ENCODE data around the gene GPR62. TPM values are rescaled to one million over a fixed set of nuclear protein-coding genes. Genes with fewer than 3 reads are reported as not detected.

GPR62 gene
- total and polyA plus RNA-seq, 2 donors = 0.32 TPM; not detected in 1

GRCh38 chr3:51955893-51956770 lies 951 bp downstream of the GPR62 start:
- Histone ChIP-seq H3K36me3 (ENCODE audit: insufficient read depth) (no peaks in the 10 kb centered on the region), H3K27ac (ENCODE audit: low read depth) (peak overlapping the region; percentile 61), H3K4me1 (ENCODE audit: insufficient read depth) (no peaks in the 10 kb centered on the region), H3K4me3 (ENCODE audit: low read depth, low read length) (peak overlapping the region; percentile 27)
- no peak for DNase-seq (ENCODE audit: extremely low spot score)
- 3% methylated on average over 97 of the region's 97 CpGs for WGBS

DNA sequence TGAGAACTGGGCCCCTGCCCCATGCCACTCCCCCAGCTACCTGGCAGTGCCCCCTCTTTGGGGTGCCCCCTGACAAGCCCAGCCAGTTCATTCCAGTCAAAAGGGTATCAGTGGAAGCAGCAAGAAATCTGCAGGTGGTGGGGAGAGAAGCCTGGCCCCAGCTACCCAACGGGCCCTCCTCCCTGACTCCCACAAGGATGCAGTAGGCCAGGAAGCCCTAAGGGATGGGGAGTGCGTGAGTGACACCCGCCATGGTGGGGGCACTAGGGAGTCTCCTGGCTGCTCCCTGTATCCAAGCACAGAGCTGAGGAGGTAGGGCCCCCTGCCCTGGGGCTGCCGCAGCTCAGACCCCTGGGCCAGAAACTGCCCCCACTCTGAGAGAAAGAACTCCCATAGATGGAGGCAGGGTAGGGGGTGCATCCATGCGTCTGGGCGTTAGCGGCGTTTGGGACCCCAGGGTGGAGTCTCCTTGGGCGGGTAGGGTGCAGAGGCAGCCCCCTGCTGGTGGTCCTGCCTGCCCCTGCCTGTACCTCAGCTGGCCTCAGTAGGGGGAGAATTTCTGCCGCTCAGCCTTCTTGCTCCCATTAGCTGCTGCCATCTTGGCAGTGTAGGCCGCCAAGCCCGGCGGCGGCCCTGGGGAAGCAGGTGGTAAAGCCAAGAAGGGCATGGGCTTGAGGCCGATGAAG lies 2.5 kb downstream of the GPR62 start:
- Histone ChIP-seq H3K4me3 (ENCODE audit: low read depth, low read length) (no peak overlapping the region), H3K27ac (ENCODE audit: low read depth) (no peak overlapping the region), H3K36me3 (ENCODE audit: insufficient read depth) (no peaks in the 10 kb centered on the region), H3K4me1 (ENCODE audit: insufficient read depth) (no peaks in the 10 kb centered on the region)
- WGBS = 92% methylated on average over 15 of the region's 15 CpGs
- no peak for DNase-seq (ENCODE audit: extremely low spot score)

DNA sequence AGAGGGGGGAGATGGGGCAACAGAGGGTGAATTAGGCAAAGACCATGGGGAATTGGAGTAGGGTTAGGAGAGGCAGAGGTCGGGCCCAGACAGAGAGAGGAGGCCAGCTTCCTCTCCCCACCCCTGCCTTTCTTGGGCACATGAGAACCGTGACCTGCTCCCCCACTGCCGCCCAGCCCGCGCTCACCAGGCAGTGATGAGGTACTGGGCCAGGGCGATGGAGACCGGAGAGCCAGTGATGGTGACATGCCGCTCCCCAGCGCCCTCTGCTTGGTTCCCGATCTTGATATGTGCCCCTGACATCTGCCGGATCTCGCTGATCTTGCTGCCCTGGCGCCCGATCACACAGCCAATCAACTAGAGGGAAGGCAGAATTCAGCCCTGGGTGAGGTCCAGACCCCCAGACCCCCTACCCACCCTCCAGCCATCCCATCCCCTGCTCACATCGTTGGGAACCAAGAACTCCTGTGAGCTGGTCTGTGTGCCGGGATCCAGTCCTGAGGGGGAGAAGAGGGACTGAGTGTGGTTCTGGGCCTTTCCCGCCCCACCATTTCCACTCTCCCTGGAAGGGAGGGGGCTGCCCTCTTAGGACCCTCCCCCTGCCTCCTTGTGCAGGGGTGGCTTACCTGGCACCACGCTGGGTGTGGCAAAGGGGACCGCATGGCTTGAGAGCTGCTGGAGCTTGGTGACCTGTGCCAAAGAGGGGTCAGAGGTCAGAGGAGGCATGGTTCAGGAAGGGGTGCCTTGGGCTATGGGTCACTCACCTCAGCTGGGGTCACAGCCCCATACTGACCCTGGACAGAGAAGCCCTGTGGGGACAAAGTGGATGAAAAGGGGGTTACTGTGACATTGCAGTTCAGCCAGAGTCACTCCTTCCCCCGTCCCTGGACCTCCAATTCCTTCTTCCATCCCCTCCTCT lies 3.7 kb downstream of the GPR62 start:
- 92% methylated on average over 20 of the region's 20 CpGs for WGBS
- no peak for DNase-seq (ENCODE audit: extremely low spot score)

GRCh38 chr3:51959651-51960050 lies 4.5 kb downstream of the GPR62 start:
- 97% methylated on average over 7 of the region's 7 CpGs for WGBS
- Histone ChIP-seq H3K4me3 (ENCODE audit: low read depth, low read length) (no peak overlapping the region), H3K27ac (ENCODE audit: low read depth) (no peak overlapping the region), H3K4me1 (ENCODE audit: insufficient read depth) (no peaks in the 10 kb centered on the region), H3K36me3 (ENCODE audit: insufficient read depth) (no peaks in the 10 kb centered on the region)
- DNase-seq (ENCODE audit: extremely low spot score) = no peak

More for the DNA sequence above, 3.7 kb downstream of the GPR62 start:
- Histone ChIP-seq H3K27ac (ENCODE audit: low read depth) (no peak overlapping the region), H3K36me3 (ENCODE audit: insufficient read depth) (no peaks in the 10 kb centered on the region), H3K4me1 (ENCODE audit: insufficient read depth) (no peaks in the 10 kb centered on the region), H3K4me3 (ENCODE audit: low read depth, low read length) (no peak overlapping the region)

DNA sequence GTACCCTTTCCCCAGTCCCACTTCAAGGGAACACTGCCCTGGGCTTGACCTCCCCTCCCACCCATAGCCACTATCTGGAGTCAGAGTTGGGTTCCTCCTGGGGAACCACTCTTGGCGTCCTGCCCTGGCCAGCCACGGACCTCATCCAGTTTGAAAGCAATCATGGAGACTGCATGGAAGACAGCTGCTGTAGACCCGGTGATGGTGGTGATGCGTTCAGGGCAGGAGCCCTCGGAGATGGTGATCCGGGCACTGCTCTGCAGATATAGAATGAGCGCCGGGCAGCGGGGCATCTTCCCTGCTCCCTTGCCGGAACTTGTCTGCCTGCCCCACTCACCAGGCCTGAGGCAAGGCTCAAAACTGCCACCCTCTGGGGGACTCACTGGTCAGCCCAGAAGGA lies 5.2 kb downstream of the GPR62 start:
- DNase-seq (ENCODE audit: extremely low spot score) = no peak

GRCh38 chr3:51961011-51961410 lies 5.8 kb downstream of the GPR62 start:
- Histone ChIP-seq H3K4me3 (ENCODE audit: low read depth, low read length) (no peak overlapping the region), H3K4me1 (ENCODE audit: insufficient read depth) (no peaks in the 10 kb centered on the region), H3K36me3 (ENCODE audit: insufficient read depth) (no peaks in the 10 kb centered on the region), H3K27ac (ENCODE audit: low read depth) (no peak overlapping the region)
- 88% methylated on average over 18 of the region's 18 CpGs for WGBS
- DNase-seq (ENCODE audit: extremely low spot score) = no peak

More for the DNA sequence above, 5.2 kb downstream of the GPR62 start:
- Histone ChIP-seq H3K4me1 (ENCODE audit: insufficient read depth) (no peaks in the 10 kb centered on the region), H3K27ac (ENCODE audit: low read depth) (no peak overlapping the region), H3K36me3 (ENCODE audit: insufficient read depth) (no peaks in the 10 kb centered on the region), H3K4me3 (ENCODE audit: low read depth, low read length) (no peak overlapping the region)
- WGBS = 91% methylated on average over 10 of the region's 10 CpGs

GRCh38 chr3:51961602-51962569 lies 6.7 kb downstream of the GPR62 start:
- H3K27ac ChIP-seq (ENCODE audit: low read depth) = no peak overlapping the region
- no peaks in the 10 kb centered on the region for H3K36me3 ChIP-seq (ENCODE audit: insufficient read depth)
- DNase-seq (ENCODE audit: extremely low spot score) = no peak
- H3K4me1 ChIP-seq (ENCODE audit: insufficient read depth) = no peaks in the 10 kb centered on the region
- WGBS = 52% methylated on average over 9 of the region's 9 CpGs
- H3K4me3 ChIP-seq (ENCODE audit: low read depth, low read length) = no peak overlapping the region

GRCh38 chr3:51962854-51963530 lies 7.8 kb downstream of the GPR62 start:
- DNase-seq (ENCODE audit: extremely low spot score) = no peak
- Histone ChIP-seq H3K4me1 (ENCODE audit: insufficient read depth) (no peaks in the 10 kb centered on the region), H3K36me3 (ENCODE audit: insufficient read depth) (no peaks in the 10 kb centered on the region), H3K27ac (ENCODE audit: low read depth) (no peak overlapping the region), H3K4me3 (ENCODE audit: low read depth, low read length) (no peak overlapping the region)
- WGBS = 72% methylated on average over 6 of the region's 6 CpGs

DNA sequence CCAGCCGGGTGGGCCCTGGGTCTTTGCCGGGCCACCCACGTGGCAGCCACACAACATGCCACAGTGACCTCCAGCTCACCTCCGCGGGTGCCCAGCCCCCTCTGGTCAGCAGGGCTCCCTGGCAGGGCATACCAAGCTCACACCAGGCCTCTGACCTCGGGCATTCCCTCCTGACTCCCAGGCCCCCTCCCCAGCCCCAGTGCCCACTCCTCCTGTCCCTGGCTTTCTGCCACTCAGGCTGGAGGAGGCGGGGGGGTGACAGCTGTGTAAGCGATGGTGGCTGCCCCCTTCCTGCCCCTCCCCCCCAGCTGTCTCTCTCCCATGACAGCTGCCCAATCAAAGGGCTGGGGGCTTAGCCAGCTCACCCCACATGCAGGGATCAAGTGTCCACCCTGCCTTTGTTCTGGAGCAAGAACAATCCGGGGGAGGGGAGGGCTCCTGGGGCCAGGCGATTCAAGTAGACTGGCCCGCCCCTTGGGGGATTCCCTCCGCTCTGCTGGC lies 8.8 kb downstream of the GPR62 start:
- no peaks in the 10 kb centered on the region for H3K36me3 ChIP-seq (ENCODE audit: insufficient read depth)
- DNase-seq (ENCODE audit: extremely low spot score) = no peak
- H3K4me1 ChIP-seq (ENCODE audit: insufficient read depth) = no peaks in the 10 kb centered on the region
- H3K4me3 ChIP-seq (ENCODE audit: low read depth, low read length) = no peak overlapping the region
- WGBS = 69% methylated on average over 12 of the region's 12 CpGs
- no peak overlapping the region for H3K27ac ChIP-seq (ENCODE audit: low read depth)

- DNase-seq (ENCODE audit: extremely low spot score) = no peak
- H3K4me1 ChIP-seq (ENCODE audit: insufficient read depth) = no peaks in the 10 kb centered on the region
- H3K4me3 ChIP-seq (ENCODE audit: low read depth, low read length) = no peak overlapping the region
- no peak overlapping the region for H3K27ac ChIP-seq (ENCODE audit: low read depth)
- WGBS = 75% methylated on average over 4 of the region's 4 CpGs
- no peaks in the 10 kb centered on the region for H3K36me3 ChIP-seq (ENCODE audit: insufficient read depth)
These were observed 9.3 kb downstream of the GPR62 start for GRCh38 chr3:51964521-51964920.

GRCh38 chr3:51966016-51966415 lies 10.8 kb downstream of the GPR62 start:
- H3K4me3 ChIP-seq (ENCODE audit: low read depth, low read length) = no peak overlapping the region
- no peak for DNase-seq (ENCODE audit: extremely low spot score)
- H3K36me3 ChIP-seq (ENCODE audit: insufficient read depth) = no peaks in the 10 kb centered on the region
- H3K27ac ChIP-seq (ENCODE audit: low read depth) = no peak overlapping the region
- H3K4me1 ChIP-seq (ENCODE audit: insufficient read depth) = no peaks in the 10 kb centered on the region
- 74% methylated on average over 2 of the region's 2 CpGs for WGBS

GRCh38 chr3:51966486-51966885 lies 11.3 kb downstream of the GPR62 start:
- WGBS = 72% methylated on average over 5 of the region's 5 CpGs
- Histone ChIP-seq H3K4me3 (ENCODE audit: low read depth, low read length) (peak overlapping the region; percentile 75), H3K27ac (ENCODE audit: low read depth) (no peak overlapping the region), H3K36me3 (ENCODE audit: insufficient read depth) (no peaks in the 10 kb centered on the region), H3K4me1 (ENCODE audit: insufficient read depth) (no peaks in the 10 kb centered on the region)
- no peak for DNase-seq (ENCODE audit: extremely low spot score)
